HG02870 (cell line): Measurements from ENCODE around the gene EXT2.
A peak's percentile ranks its signal among the peaks of the same experiment; 100 is the strongest.

Source experiments
- ATAC-seq: cut with Tn5 transposase; IDR thresholded peaks from one replicate; pipeline ENCODE4 v1.9.1; 2021; ENCODE audit warnings: mild to moderate bottlenecking, moderate library complexity; ENCODE audit not compliant: unreplicated experiment

Gene EXT2

GRCh38 chr11:44095506-44096359 is at the start of gene EXT2:
EXT2 (plus strand) TSS chr11:44095678; CDS start chr11:44107713, 12,035 bp downstream.
- peak; percentile 92 for ATAC-seq

GRCh38 chr11:44046182-44046581 is 49.3 kb upstream of the EXT2 start:
- no peak for ATAC-seq

GRCh38 chr11:44047298-44047697 is 48.2 kb upstream of the EXT2 start:
- no peak for ATAC-seq

- no peak for ATAC-seq
Observed at GRCh38 chr11:44047931-44048431, 47.5 kb upstream of the EXT2 start, which contains the start of gene ACCSL. ACCSL (plus strand) TSS chr11:44047981; CDS start chr11:44048037, 56 bp downstream.

- no peak for ATAC-seq
Observed at GRCh38 chr11:44049832-44050231, 45.6 kb upstream of the EXT2 start.

- no peak for ATAC-seq
Observed at GRCh38 chr11:44051171-44051570, 44.3 kb upstream of the EXT2 start.

GRCh38 chr11:44057340-44057739 is 38.1 kb upstream of the EXT2 start:
- no peak for ATAC-seq

GRCh38 chr11:44058275-44058674 is 37.2 kb upstream of the EXT2 start:
- no peak for ATAC-seq

GRCh38 chr11:44065161-44065661 is 30.3 kb upstream of the EXT2 start:
- ATAC-seq = no peak

GRCh38 chr11:44065841-44066731 is 29.4 kb upstream of the EXT2 start, which contains the start of gene ACCS:
ACCS (plus strand) TSS chr11:44066270; CDS start chr11:44067628, 1,358 bp downstream.
- peak; percentile 88 for ATAC-seq

- ATAC-seq = no peak
Observed at GRCh38 chr11:44066732-44067141, 28.7 kb upstream of the EXT2 start.

GRCh38 chr11:44067266-44067665 is 28.2 kb upstream of the EXT2 start:
- no peak for ATAC-seq

GRCh38 chr11:44068180-44068579 is 27.3 kb upstream of the EXT2 start:
- no peak for ATAC-seq

- ATAC-seq = no peak
Observed at GRCh38 chr11:44071157-44071556, 24.3 kb upstream of the EXT2 start.

- no peak for ATAC-seq
Observed at GRCh38 chr11:44072757-44073658, 22.5 kb upstream of the EXT2 start.

- ATAC-seq = no peak
Observed at GRCh38 chr11:44078794-44079193, 16.7 kb upstream of the EXT2 start.

GRCh38 chr11:44079376-44079775 is 16.1 kb upstream of the EXT2 start:
- ATAC-seq = no peak

GRCh38 chr11:44080951-44081350 is 14.5 kb upstream of the EXT2 start:
- no peak for ATAC-seq

- ATAC-seq = no peak
Observed at GRCh38 chr11:44082645-44083044, 12.8 kb upstream of the EXT2 start.

- no peak for ATAC-seq
Observed at GRCh38 chr11:44083433-44083832, 12.0 kb upstream of the EXT2 start.
